ENCODE data around the gene RAB37. TPM values are rescaled to one million over a fixed set of nuclear protein-coding genes. Genes with fewer than 3 reads are reported as not detected.

Gene RAB37
- total RNA-seq, 2 experiments from 2014 or later = 1.3 to 1.4 TPM

DNA sequence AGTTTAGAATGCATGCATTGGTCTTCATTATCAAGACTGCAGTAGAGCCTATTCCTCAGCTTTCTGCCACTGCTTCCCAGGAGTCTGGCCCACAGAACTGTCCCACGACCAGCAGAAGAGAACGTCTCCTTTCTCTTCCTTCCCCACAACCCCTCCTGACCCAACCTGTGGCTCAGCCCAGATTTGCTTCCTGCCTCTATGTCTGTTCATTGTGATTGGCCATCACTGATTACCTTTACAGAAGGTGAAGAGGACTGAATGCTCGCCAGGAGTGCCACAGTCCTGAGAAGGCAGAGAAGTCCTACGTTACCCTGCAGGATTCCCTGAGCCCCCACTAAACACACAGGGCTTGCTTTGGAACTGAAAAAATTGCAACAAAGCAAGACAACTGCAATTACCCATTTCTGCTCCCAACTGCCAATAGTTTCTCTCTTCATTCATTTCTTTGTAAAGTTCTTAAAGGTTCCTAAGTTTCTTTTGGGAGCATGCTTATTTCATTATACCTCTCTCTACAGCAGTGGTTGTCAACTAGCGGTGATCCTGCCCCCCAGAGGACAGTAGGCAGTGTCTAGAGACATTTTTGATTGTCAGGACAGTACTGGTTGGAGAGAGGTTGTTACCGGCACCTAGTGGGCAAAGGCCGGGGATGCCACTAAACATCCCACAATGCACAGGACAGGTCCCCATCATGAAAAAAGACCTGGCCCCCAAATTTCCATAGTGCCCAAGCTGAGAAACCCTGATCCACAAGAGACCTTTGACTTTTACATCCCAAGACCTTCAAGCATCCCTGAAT lies 43.6 kb downstream of the RAB37 start:
- ChIA-PET POLR2A (interaction anchor here (1.0 to 1.2 kb wide), 2 partner anchors 34 to 38 kb away, joined by 3 to 5 read pairs; no protein-coding TSS in a partner anchor), CTCF (interaction anchor here (0.7 to 3.0 kb wide), 13 partner anchors 8 to 444 kb away, joined by 3 to 23 read pairs (median 4); partner anchors contain the start of genes GRIN2C and RAB37)

DNA sequence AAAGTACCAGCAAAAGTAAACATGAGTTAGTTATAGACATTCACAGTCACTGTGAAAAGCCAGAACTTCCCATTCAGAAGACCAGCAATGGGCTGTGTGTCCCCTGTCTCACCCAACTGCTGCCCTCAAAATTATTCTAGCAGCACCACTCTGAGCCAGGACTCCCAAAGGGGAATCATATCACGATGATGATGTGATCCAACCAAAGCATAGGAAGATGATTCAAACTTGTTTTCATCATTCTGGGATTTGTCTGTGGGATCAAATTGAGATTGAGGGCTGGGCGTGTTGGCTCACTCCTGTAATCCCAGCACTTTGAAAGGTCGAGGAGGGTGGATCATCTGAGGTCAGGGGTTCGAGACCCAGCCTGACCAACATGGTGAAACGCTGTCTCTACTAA lies 45.5 kb downstream of the RAB37 start:
- POLR2A ChIA-PET = no interaction called here
- CTCF ChIA-PET = interaction anchor here (0.8 to 2.8 kb wide), 4 partner anchors 9 to 40 kb away, joined by 3 to 10 read pairs (median 4); no protein-coding TSS in a partner anchor

DNA sequence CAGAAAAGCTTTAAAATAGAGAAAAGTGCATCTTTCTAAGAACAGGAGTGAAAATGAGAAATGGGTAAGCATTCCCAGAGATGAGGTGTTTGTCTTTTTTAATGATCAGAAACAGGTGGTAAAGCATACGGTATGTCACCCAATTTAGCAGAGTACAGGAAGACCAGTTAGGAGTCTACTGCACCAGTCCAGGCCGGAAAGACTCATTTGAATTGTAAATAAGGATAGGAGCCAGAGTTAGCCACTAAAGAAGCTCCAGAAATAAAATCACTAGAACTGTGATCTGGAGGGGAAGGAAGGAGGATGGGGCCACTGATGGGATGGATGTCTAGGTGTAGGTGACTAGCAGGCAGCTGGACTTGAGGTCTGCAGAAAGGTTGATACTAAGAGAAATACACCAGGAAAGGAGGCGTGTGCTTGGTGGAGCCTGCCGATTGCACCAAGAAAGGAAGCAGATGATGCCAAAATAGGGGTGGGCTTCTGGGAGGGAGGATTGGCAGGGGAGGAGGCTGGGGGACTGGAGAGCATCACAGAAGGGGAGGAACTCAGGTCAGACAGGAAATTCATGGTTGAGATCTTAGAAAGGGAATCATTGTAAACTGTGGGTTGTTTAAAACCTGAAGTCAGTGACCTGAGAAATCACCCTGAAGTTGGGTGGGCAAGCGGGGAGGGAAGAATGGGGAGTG lies 47.2 kb downstream of the RAB37 start:
- POLR2A ChIA-PET = interaction anchor here (0.6 to 0.7 kb wide), 3 partner anchors 31 to 418 kb away, joined by 3 read pairs; no protein-coding TSS in a partner anchor
- CTCF ChIA-PET = interaction anchor here (0.6 to 2.1 kb wide), 10 partner anchors 9 to 127 kb away, joined by 3 to 5 read pairs (median 3); no protein-coding TSS in a partner anchor

DNA sequence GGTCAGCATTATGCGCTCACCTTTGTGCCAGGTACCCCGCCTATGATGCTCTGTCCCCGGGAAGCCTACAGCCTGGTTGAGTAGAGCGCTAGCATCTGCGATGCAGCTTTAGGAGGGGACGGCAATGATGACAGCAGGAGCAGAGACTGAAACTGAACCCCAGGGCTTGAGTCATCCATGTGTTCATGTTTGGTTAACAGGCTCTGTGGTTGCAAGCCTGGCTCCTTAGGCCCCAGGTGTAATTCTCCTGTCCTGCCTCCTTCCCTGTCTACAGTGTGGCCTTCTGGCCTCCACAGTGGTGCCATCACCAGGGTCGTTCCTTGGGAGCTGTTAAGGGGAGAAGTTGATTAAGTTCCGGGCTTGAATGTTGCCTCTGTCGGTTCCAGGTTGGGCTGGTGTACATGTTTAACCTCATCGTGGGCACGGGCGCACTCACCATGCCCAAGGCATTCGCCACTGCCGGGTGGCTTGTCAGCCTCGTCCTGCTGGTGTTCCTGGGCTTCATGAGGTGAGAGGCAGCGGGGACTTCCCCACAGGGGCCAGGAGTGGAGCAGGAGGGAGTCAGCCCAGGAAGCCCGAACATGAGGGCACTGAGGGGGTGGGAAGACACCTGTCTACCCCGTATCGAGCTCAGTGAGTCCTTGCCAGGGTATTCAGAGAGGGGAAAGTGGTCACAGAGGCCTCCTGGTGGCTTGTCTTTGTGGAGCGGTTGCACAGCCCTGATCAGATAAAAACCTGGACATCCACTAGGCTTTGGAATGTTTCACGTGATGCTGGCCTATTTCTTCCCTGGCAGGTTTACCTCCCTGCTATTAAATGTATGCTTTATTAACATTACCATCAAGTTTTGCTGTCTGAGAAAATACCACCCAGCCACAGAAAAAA lies 48.3 kb downstream of the RAB37 start:
- POLR2A ChIA-PET = no interaction called here
- CTCF ChIA-PET = interaction anchor here (0.9 to 1.5 kb wide), 4 partner anchors 8 to 128 kb away, joined by 3 read pairs; no protein-coding TSS in a partner anchor

DNA sequence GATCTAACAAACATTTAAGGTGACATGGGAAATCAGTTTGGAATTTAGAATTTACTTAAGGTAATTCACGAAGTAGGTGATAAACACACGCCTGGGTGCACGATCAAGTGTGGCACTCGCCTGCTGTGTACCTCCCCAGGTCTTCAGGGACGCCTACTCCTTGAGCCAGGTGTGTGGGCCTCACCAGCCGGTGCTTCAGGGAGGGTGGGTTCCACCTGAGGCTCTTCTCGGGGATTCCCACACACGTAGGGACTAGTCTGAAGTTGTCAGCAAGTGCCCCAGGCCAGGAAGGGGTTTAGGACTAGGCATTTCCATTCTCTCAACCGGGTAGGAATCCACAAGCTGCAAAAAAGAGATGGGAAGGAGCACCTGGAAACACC lies 48.9 kb downstream of the RAB37 start:
- ChIA-PET POLR2A (no interaction called here), CTCF (interaction anchor here (1.3 kb wide), 1 partner anchor 70 kb away, joined by 3 read pairs; no protein-coding TSS in a partner anchor)

DNA sequence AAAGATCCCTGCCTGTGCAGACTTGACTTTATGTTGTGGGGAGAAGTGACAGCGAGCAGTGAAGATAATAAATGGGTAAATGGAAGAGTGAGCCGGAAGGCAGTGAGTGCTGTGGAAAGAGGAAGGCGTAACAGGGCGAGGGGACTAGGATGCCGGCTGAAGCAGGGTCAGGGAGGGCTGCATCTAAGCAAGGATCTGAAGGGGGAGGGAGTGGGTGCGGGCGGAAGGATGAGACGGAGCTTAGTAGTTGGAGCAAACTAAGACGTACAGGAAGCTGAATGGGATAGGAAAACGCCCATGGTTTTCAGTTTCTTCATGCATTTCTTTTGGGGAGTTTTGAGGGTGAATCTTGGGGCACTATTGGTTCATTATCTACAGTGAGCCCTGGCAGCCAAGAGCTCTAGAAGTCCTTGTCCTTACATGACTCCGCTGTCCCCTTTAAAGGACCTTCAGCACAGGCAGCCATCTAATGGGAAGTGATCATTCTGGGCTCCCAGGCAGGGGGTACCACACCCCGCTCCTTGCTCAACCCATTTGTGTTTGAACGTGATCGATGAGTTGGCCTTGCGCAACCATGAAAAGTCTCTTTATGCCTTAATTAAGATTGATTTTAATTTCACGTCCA lies 49.5 kb downstream of the RAB37 start:
- CTCF ChIA-PET = interaction anchor here (1.3 kb wide), 1 partner anchor 70 kb away, joined by 3 read pairs; no protein-coding TSS in a partner anchor
- POLR2A ChIA-PET = interaction anchor here (0.5 kb wide), 1 partner anchor 40 kb away, joined by 4 read pairs; no protein-coding TSS in a partner anchor

DNA sequence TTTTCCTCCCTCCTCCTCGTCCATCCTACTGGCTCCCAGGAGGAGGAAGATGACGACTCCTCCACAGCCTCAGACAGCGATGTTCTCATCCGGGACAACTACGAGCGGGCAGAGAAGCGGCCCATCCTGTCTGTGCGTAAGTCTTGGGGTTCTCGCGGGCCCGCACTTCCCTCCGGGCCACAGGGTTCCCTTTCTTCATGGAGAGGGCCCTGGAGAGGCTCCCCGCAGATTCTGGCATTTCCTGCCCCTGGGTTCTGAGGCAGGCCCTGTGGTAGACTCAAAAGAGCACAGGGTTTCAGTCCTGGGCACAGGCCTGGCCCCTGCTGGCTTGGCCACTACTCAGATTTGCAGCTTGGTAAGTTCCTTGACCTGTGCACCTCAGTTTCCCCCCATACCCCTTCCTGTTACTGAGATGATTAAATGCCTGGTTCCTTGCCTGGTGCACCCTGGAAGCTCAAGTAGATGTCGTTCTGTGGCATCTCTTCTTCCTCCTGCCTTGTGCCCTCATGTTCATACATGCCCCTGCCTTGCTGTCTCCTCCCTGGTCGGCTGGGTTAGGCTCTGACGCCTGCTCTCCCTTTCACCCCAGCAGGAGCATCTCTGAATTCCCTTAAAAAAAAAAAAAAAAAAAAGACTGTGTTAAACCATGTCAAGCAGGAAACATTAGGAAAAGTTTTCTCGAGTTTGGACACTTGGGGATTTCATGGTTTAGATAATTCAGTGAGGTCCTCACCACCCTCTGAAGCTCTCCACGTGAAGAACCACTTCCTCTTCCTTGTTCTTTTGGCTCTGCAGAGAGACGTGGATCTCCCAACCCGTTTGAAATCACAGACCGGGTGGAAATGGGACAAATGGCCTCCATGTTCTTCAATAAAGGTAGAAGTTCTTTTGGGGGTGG lies 53.4 kb downstream of the RAB37 start:
- ChIA-PET CTCF (interaction anchor here (0.7 to 7.4 kb wide), 34 partner anchors 8 to 459 kb away, joined by 3 to 112 read pairs (median 6); partner anchors contain the start of genes FDXR, GRIN2C, NAT9 and NHERF1), POLR2A (interaction anchor here (0.6 kb wide), 1 partner anchor 45 kb away, joined by 3 read pairs; no protein-coding TSS in a partner anchor)

DNA sequence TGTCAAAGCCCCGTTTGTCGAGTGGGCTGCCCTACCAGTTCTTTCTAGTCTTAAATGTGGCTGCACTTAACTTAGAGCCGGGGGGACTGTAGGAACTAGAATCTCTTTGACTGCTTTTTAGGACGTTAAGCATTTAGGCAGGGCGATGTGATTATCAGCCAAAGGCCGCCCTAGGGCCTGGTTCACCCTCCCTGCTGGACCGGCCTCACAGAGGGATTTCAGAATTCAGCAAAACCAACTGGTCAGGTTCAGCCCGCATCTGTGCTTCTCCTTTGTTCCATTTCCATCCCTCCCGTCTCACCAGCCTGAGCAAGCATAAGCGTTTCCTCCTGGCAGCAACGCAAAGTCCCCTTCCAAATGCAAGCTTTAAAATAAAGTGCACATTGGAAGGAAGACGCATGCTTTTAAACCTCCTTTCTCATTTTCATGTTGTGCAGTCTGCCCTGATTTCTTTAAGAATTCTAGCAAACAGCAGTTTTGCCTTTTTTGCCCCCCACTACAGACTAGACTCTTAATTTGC lies 55.6 kb downstream of the RAB37 start:
- POLR2A ChIA-PET = no interaction called here
- CTCF ChIA-PET = interaction anchor here (1.2 to 7.4 kb wide), 4 partner anchors 8 to 81 kb away, joined by 3 to 112 read pairs (median 18); partner anchors contain the start of genes FDXR, GRIN2C and NAT9

DNA sequence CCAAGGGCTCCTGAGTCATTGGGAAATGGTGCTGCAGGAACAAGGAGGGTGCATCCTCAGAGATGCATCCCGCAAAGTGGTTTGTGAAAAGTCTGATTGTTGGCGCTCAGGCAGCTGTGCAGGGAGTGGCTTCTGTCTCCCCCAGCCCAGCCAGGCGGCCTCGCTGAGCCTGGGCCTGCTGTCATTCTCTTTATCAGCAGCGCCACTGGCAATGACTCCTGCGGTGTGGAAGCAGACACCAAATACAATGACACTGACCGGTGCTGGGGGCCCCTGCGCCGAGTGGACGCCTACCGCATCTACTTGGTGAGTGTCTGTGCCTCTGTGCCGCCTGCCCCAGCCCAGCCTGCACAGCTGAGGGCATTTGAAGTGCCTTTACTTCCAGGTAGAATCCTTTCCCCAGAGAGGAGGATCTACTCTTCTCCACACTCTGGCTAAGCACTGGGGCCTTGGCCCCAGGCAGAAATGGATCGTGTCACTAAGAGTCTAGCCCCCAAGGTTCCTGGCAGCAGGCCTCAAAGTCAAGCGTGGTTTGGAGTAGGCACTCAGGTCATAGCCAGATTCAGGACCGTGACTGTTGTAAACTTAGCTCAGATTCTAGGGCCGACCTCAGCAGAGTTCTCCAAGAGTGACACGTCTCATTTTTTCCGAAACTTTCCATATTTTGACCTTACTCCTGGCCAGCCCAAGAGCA lies 58.4 kb downstream of the RAB37 start:
- POLR2A ChIA-PET = no interaction called here
- CTCF ChIA-PET = interaction anchor here (1.1 kb wide), 1 partner anchor 70 kb away, joined by 3 read pairs; no protein-coding TSS in a partner anchor

DNA sequence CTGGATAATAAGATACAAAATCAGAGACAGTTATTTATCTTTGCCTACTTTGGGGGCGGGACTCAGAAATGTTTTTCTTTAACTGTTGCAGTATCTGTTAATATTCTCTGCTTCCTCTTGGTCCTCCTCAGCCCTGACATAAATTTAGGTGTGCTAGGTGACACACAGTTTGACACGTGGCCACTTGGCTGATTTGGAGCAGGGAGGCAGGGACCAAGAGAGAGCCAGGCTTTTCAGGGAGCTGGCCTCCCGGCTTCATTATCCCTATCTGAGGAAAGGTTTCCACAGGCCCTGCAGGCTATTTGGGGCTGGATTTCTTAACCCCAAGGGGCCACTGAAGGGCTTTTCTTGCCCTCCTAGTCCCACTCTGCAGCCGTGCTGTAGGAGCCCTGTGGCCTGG lies 59.2 kb downstream of the RAB37 start:
- CTCF ChIA-PET = interaction anchor here (1.1 kb wide), 1 partner anchor 69 kb away, joined by 3 read pairs; no protein-coding TSS in a partner anchor
- POLR2A ChIA-PET = no interaction called here

DNA sequence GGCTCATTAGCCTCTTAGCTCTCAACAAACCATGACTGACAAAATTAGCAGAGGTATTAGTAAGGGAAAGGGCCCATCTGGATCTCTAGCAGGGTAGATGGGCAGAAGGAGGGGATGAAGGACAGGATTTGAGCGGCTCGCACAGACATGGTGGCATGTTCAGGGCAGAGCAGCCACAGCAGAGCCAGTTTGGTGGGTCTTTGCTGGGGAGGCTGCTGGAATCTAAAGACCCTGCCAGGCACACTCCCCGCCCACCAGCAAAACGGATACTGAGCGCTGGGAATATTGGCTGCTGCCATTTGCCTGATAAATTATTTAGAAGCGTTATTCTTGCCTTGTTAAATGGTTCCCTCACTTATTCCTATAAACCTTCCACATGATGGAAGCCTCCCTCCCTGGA lies 59.8 kb downstream of the RAB37 start:
- ChIA-PET POLR2A (no interaction called here), CTCF (interaction anchor here (0.7 to 1.1 kb wide), 2 partner anchors 66 to 68 kb away, joined by 3 read pairs; no protein-coding TSS in a partner anchor)

Other genes with a start within 250 kb of the RAB37 start
- not detected for gene CD300LB, start 205.8 kb upstream of the RAB37 start, total RNA-seq
- gene CD300C, start 191.1 kb upstream of the RAB37 start, total RNA-seq = not detected
- not detected for gene CD300H, start 169.7 kb upstream of the RAB37 start, total RNA-seq
- not detected for gene CD300LD, start 145.0 kb upstream of the RAB37 start, total RNA-seq
- gene CD300E, start 113.5 kb upstream of the RAB37 start, total RNA-seq = not detected
- gene CD300LF, start 24.3 kb upstream of the RAB37 start, total RNA-seq = not detected
- 100 to 1,000 TPM; 135 to 143 TPM for gene NHERF1, start 11.4 kb downstream of the RAB37 start, total RNA-seq
- 10 to 100 TPM; 44.4 to 49.6 TPM for gene NAT9, start 39.1 kb downstream of the RAB37 start, total RNA-seq
- not detected for gene GRIN2C, start 122.6 kb downstream of the RAB37 start, total RNA-seq
- 10 to 100 TPM; 21.0 to 22.5 TPM for gene FDXR, start 135.7 kb downstream of the RAB37 start, total RNA-seq
- not detected for gene FADS6, start 156.4 kb downstream of the RAB37 start, total RNA-seq
- not detected for gene USH1G, start 186.0 kb downstream of the RAB37 start, total RNA-seq
- gene OTOP2, start 187.0 kb downstream of the RAB37 start, total RNA-seq = not detected
- gene OTOP3, start 198.6 kb downstream of the RAB37 start, total RNA-seq = not detected
- 1 to 10 TPM in 1 of 2 experiments, under 1 TPM in 1; 0.89 to 1.9 TPM for gene HID1, start 235.5 kb downstream of the RAB37 start, total RNA-seq

Measured in activated CD8-positive, alpha-beta memory T cell treated with anti-CD3 and anti-CD28 coated beads for 36 hours (primary cell).